ENCODE data around the gene EDIL3.

DNA sequence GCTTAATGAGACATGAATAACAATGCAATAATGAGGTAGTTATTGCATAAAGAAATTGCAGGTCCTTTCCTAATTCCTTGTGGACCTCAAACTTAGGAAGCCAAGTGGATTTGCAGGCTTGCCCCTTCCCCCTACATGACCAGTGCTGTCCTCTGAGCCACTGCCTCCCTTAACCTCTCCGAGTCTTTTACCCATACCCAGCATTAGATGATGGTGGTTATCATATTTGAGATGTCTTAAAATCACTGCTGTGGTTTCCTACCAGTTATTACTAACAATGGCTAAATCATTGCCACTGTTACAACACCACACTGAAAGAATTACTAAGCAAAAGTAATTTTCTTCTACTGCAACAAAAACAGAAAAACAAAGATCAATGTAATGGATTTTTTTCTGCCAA lies 170.8 kb downstream of the EDIL3 start:
- TF ChIP-seq POLR2AphosphoS5 (IDR thresholded peaks at IDR 0.05): no peak
- no peak for TF ChIP-seq CTCF (IDR thresholded peaks at IDR 0.05)
- no peak for TF ChIP-seq EP300 (IDR thresholded peaks at IDR 0.05)

All from upper lobe of left lung (tissue), 4 donors.